HepG2 (cell line): ENCODE results near the gene TPRG1. TPM values are rescaled to one million over a fixed set of nuclear protein-coding genes. Genes with fewer than 3 reads are reported as not detected.

Source experiments
- ATAC-seq: fragments of 200-7000 bp; cut with Tn5 transposase; 3 replicates; pipeline ENCODE4 v1.9.1; 2020; ENCODE audit warnings: mild to moderate bottlenecking, moderate library complexity
- BruUV-seq: library from RNA; stranded (reverse); fragments of 400-500 nt; replicated peaks from 2 replicates; lab custom pipeline; 2021; lab: Mats Ljungman, UMichigan
- CTCF ChIA-PET: fragments of 300-600 bp; formaldehyde crosslinking; extraction: SDS; loops from one replicate; lab custom pipeline; 2021; ENCODE audit warnings: low total read pairs, inconsistent platforms, low intra/inter-chr PET ratio; lab: Yijun Ruan, JAX
- POLR2A ChIA-PET: fragments of 350-600 bp; sonication (Branson Sonifier 250); formaldehyde crosslinking; loops from one replicate; lab custom pipeline; 2020; ENCODE audit warnings: antibody characterized with exemption, inconsistent platforms; lab: Yijun Ruan, JAX
- DNase-seq: peaks from one replicate; pipeline ENCODE4 v3.0.0-alpha.2; 2015; ENCODE audit warnings: low spot score
- FAIRE-seq: peaks from 3 replicates; lab custom pipeline; 2011; peaks lifted over from hg19 to GRCh38; lab: Jason Lieb, UNC
- H2AFZ ChIP-seq: one replicate; pipeline ENCODE4 v1.6.1; 2011; ENCODE audit warnings: low read length, inconsistent platforms
- H3K27ac ChIP-seq: fragments of 300-600 bp; 3 replicates; pipeline ENCODE4 v1.8.0; 2011; ENCODE audit warnings: mixed run types, mild to moderate bottlenecking, mixed read lengths, low read length, inconsistent platforms; ENCODE audit not compliant: insufficient read depth; ENCODE audit errors: extremely low read length
- H3K27me3 ChIP-seq, 2 experiments: fragments of 200-600 bp in 1 of 2; 2 replicates in 1 of 2; 3 replicates in 1 of 2; pipeline versions ENCODE4 v1.6.0 to v1.8.0; 2011; ENCODE audit warnings: low read length in 2 of 2, mild to moderate bottlenecking in 2 of 2, moderate library complexity in 2 of 2, inconsistent platforms in 1 of 2; ENCODE audit not compliant: insufficient read depth in 2 of 2, control insufficient read depth in 1 of 2
- H3K36me3 ChIP-seq, 2 experiments: fragments of 200-600 bp in 1 of 2; replicated peaks in 1 of 2; 2 replicates in 1 of 2; 3 replicates in 1 of 2; pipeline versions ENCODE4 v1.5.1 to v1.8.0; 2011; ENCODE audit warnings: low read length in 2 of 2, inconsistent platforms in 1 of 2; ENCODE audit not compliant: insufficient read depth in 2 of 2, control insufficient read depth in 1 of 2
- H3K4me1 ChIP-seq: 2 replicates; pipeline ENCODE4 v1.5.1; 2012; ENCODE audit warnings: low read length, inconsistent platforms; ENCODE audit not compliant: insufficient read depth
- H3K4me2 ChIP-seq: 2 replicates; pipeline ENCODE4 v1.6.0; 2011; ENCODE audit warnings: low read depth, low read length, inconsistent platforms
- H3K4me3 ChIP-seq, 3 experiments: fragments of 200-600 bp in 1 of 3; sonication (generic), shearing (Covaris generic) in 1 of 3; replicated peaks in 1 of 3; 2 replicates each; pipeline ENCODE4 v1.5.1; 2011 to 2016; ENCODE audit warnings: low read length in 3 of 3, inconsistent platforms in 2 of 3, low read depth in 2 of 3, mild to moderate bottlenecking in 2 of 3, control low read depth in 1 of 3, mixed read lengths in 1 of 3; ENCODE audit not compliant: insufficient read depth in 1 of 3
- H3K79me2 ChIP-seq: one replicate; pipeline ENCODE4 v1.6.1; 2011; ENCODE audit warnings: low read length, inconsistent platforms; ENCODE audit not compliant: insufficient read depth
- H3K9ac ChIP-seq: 2 replicates; pipeline ENCODE4 v1.6.0; 2011; ENCODE audit warnings: mild to moderate bottlenecking, low read depth, low read length, inconsistent platforms; ENCODE audit not compliant: insufficient read depth
- H3K9me3 ChIP-seq: 2 replicates; pipeline ENCODE4 v1.5.1; 2012; ENCODE audit warnings: mild to moderate bottlenecking, low read length
- H4K20me1 ChIP-seq: 2 replicates; pipeline ENCODE4 v1.6.0; 2011; ENCODE audit warnings: inconsistent platforms, mild to moderate bottlenecking, low read length, moderate library complexity; ENCODE audit not compliant: insufficient read depth
- BRCA1 ChIP-seq: sonication (generic); formaldehyde crosslinking; IDR thresholded peaks from 2 replicates; pipeline ENCODE4 v1.4.0; 2020; ENCODE audit warnings: missing genetic modification reagents
- NONO ChIP-seq, 2 experiments: fragments of 450-650 bp in 1 of 2; sonication (generic) in 1 of 2; formaldehyde crosslinking in 1 of 2; IDR thresholded peaks in 1 of 2; conservative IDR thresholded peaks in 1 of 2; 2 replicates each; pipeline versions ENCODE4 v1.6.1 to v1.8.0; 2017 to 2022; ENCODE audit warnings: mild to moderate bottlenecking in 1 of 2, missing genetic modification reagents in 1 of 2, moderate library complexity in 1 of 2
- SP2 ChIP-seq: sonication (generic); formaldehyde crosslinking; IDR thresholded peaks from 2 replicates; pipeline ENCODE4 v1.5.1; 2020; ENCODE audit warnings: mild to moderate bottlenecking, missing genetic modification reagents
- ZBTB4 ChIP-seq: sonication (generic); formaldehyde crosslinking; IDR thresholded peaks from 2 replicates; pipeline ENCODE4 v1.4.0; 2020; ENCODE audit warnings: missing genetic modification reagents, mild to moderate bottlenecking, borderline replicate concordance
- ZFP36L2 ChIP-seq: sonication (generic); formaldehyde crosslinking; IDR thresholded peaks from 2 replicates; pipeline ENCODE4 v1.4.0; 2020; ENCODE audit warnings: missing genetic modification reagents
- ZNF451 ChIP-seq: sonication (generic); formaldehyde crosslinking; IDR thresholded peaks from 2 replicates; pipeline ENCODE4 v1.5.0; 2020; ENCODE audit warnings: mild to moderate bottlenecking, missing genetic modification reagents
- WGBS: methylation state at CpG from one replicate; pipeline ENCODE4 v1.1.6; 2017; ENCODE audit warnings: low lambda C conversion rate; 5-methylcytosine and 5-hydroxymethylcytosine counted together
- in situ Hi-C: cut with HindIII; loops from 2 replicates; pipeline ENCODE4 v1.10.0; 2017; ENCODE audit warnings: low pct_unique_long_range_greater_than_20kb; ENCODE audit not compliant: extremely low pct_ligation_motif_present
- intact Hi-C: fragments of 100-400 bp; cut with micrococcal nuclease; formaldehyde crosslinking; loops from one replicate; pipeline ENCODE4 v1.10.0; 2022; ENCODE audit not compliant: unreplicated experiment
- polyA plus RNA-seq, 8 experiments: library from polyadenylated mRNA; depleted of rRNA in 3 of 8; stranded (reverse) in 7 of 8; unstranded in 1 of 8; fragments of >200 nt; fragmentation: Illumina TruSeq in 4 of 8; extraction: Trizol in 4 of 8; gene quantifications; 2 replicates each; pipeline versions ENCODE4 v1.2.1 to v1.2.3, GENCODE V29; 2011 to 2016; ENCODE audit warnings: low read depth in 4 of 8, missing spikeins in 1 of 8, mixed read lengths in 1 of 8; ENCODE audit not compliant: insufficient read depth in 1 of 8
- total RNA-seq, 5 experiments: library from RNA; depleted of rRNA; stranded (reverse); fragments of >200 nt; fragmentation: Illumina TruSeq; extraction: Trizol; gene quantifications; 2 replicates each; pipeline ENCODE4 v1.2.3, GENCODE V29; 2016; ENCODE audit warnings: low read depth in 1 of 5
- TF ChIP-seq, protein P1 (sequence below): sonication (generic); formaldehyde crosslinking; IDR thresholded peaks from 2 replicates; pipeline ENCODE4 v1.4.0; 2020; ENCODE audit warnings: missing genetic modification reagents

TPRG1 gene
- total and polyA plus RNA-seq, 2 of the 13 experiments (the other 11 are each of a cell fraction or from before 2014, with no cell fraction given), result 0.17 TPM; not detected in 1

- no peak for TF ChIP-seq ZNF451 (CRISPR knock-in tag)
- TF ChIP-seq SP2, result no peak
- TF ChIP-seq ZBTB4 (CRISPR knock-in tag), result no peak
- TF ChIP-seq, protein P1, sequence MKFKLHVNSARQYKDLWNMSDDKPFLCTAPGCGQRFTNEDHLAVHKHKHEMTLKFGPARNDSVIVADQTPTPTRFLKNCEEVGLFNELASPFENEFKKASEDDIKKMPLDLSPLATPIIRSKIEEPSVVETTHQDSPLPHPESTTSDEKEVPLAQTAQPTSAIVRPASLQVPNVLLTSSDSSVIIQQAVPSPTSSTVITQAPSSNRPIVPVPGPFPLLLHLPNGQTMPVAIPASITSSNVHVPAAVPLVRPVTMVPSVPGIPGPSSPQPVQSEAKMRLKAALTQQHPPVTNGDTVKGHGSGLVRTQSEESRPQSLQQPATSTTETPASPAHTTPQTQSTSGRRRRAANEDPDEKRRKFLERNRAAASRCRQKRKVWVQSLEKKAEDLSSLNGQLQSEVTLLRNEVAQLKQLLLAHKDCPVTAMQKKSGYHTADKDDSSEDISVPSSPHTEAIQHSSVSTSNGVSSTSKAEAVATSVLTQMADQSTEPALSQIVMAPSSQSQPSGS (CRISPR knock-in tag), result no peak
- TF ChIP-seq ZFP36L2 (CRISPR knock-in tag), result no peak
Observed at GRCh38 chr3:189222927-189223636, 51.3 kb downstream of the TPRG1 start (continued).

DNA sequence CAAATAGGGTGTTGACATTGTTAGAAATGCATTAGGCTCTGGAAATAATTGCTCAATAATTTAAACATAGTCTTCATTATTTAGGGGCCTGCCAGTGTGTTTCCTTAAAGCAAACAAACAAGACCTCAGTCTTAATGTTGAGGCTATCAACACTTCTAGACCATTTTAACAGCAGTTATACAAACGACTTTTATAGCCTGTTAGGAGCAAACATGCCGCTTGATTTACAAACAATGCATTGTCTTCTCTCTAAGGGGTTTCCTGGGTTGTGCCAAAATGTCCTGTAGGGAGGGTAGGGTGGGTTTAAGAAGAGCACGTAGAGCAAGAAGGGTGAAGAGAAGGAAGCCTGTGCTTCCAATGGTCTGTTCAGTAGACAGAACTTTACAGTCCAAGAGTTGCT, 53.7 kb downstream of the TPRG1 start:
- Histone ChIP-seq H3K36me3 (no peaks in the 10 kb centered on the region), H2AFZ (no peak overlapping the region), H3K27ac (no peak overlapping the region), H3K9ac (no peak overlapping the region), H3K4me3 (no peak overlapping the region), H3K27me3 (no peaks in the 10 kb centered on the region), H3K9me3 (no peaks in the 10 kb centered on the region)
- intact Hi-C loops, result no loop called here
- FAIRE-seq (no peak), ATAC-seq (no peak)
- POLR2A ChIA-PET, result no interaction called here
- no TSS peak for BruUV-seq
- TF ChIP-seq NONO (IDR thresholded peaks at IDR 0.05), result no peak
- no peak for TF ChIP-seq NONO (CRISPR knock-in tag; conservative IDR thresholded peaks at IDR 0.05)
- no peak for TF ChIP-seq BRCA1 (CRISPR knock-in tag)
- TF ChIP-seq, all 625 proteins: peak for 0
- no peaks in the 10 kb centered on the region for H4K20me1 ChIP-seq
- WGBS, result 16% methylated on average over 3 of the region's 3 CpGs
- CTCF ChIA-PET, result no interaction called here
- H3K79me2 ChIP-seq, result no peaks in the 10 kb centered on the region
- no peaks in the 10 kb centered on the region for H3K4me1 ChIP-seq
- DNase-seq, result no peak
- no peak overlapping the region for H3K4me2 ChIP-seq
- in situ Hi-C loops, result no loop called here
